Fibroblast of gingiva (primary cell): ENCODE measurements around the gene HMCN2.
"Not testable (repeated sequence)": the region's sequence is repeated elsewhere in the genome, so short reads cannot be mapped to it uniquely, and the experiment has no call there.

Experiments
- DNase-seq: peaks from one replicate; pipeline ENCODE4 v3.0.0-alpha.2; 2011; ENCODE audit warnings: low read depth

Gene HMCN2

DNA sequence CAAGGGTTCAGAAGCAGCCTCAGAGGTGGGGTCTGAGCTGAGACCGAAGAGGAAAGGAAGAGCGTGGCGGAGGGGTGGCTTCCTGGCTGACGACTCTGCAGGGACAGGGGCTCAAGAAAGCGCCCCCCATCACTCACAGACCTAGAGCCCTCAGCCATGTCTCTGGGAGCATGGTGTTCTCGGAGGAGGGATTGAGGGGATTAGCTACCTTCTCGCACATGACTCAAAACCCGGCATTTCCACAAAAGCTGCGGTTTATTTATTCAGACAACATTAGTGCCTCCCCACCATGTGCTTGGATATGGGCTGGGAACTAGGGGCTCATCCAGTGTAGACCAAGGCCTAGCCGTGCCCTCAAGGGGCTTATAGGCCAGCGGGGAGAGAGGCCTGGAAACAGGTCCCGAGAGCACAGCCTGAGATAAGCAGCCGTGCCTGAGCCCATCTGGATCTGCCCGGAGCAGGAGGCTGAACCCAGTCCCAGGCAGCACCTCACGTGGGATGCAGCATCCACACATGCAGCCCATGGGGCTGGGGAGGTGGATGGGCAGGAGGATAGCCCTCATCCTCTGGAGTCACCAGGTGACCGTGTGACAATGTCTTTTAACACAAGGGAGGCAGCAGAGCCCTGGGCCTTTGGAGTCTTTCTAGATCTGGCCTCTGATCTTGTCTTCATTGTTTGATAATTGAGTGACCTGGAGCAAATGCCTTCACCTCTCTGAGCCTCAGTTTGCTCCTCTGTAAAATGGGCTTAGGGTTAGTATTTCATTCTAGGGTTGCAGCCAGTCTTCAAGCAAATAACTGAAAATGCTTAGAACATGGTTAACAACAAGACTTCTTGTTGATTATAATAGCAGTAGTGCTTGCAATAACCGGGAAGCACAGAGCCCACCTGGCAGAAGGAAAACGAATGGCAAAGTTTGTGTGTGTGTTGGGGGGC is 878 bp upstream of the HMCN2 start:
- DNase-seq: no peak

- DNase-seq: no peak
Observed at GRCh38 chr9:130266236-130267098, 907 bp downstream of the HMCN2 start.

GRCh38 chr9:130267930-130268329 is 2.4 kb downstream of the HMCN2 start:
- DNase-seq: no peak

DNA sequence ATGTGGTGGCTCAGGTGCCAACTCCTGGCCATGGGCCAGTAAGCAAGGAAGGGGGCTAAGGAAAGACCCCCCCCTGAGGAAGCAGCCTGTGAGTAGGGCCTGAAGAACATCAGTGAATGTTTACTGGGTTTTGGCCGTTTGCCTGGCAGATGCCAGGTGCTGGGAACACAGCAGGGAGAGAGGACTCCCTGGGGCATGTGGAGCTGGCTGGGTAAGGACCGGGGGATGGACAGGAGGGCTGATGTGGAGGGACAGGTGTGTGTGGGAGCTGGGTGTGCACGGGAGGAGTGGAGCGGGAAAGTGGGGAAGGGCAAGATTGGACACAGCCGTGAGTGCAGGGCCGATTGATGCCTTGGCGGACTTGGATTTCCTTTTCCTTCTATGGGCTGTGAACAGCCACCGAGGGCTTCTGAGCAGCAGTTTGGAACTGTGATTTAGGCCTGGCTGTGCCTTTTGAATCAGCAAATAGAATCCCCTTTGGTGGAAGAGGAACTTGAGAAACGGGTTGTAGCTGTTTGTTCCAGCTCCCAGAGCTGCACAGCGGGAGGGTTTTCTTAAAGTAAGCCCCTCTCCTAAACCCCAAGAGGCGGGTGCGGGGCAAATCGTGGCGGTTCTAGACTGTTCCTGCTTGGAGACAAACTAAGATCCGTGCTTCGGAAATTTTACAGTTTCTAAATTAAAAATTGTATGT is 3.1 kb downstream of the HMCN2 start:
- no peak for DNase-seq

- DNase-seq: no peak
Observed at GRCh38 chr9:130271473-130271872, 5.9 kb downstream of the HMCN2 start.

DNA sequence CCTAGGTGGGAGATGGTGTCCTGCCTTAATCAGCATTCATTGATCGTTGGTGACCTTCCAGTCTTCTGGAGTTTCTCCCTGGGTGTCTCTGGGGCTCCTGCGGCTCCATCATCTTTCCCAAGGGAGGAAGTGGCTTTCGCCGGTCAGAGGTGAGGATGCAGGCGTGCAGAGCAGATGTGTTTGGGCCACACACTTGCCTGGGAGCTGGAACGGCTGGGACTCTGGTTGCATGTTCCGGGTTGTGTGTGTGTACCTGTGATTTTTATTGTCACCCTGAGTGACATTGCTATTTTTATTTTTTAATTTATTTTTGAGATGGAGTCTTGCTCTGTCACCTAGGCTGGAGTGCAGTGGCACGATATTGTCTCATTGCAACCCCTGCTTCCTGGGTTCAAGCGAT is 9.6 kb downstream of the HMCN2 start:
- no peak for DNase-seq

GRCh38 chr9:130276121-130276520 is 10.6 kb downstream of the HMCN2 start:
- no peak for DNase-seq

- no peak for DNase-seq
Observed at GRCh38 chr9:130276955-130277354, 11.4 kb downstream of the HMCN2 start.

DNA sequence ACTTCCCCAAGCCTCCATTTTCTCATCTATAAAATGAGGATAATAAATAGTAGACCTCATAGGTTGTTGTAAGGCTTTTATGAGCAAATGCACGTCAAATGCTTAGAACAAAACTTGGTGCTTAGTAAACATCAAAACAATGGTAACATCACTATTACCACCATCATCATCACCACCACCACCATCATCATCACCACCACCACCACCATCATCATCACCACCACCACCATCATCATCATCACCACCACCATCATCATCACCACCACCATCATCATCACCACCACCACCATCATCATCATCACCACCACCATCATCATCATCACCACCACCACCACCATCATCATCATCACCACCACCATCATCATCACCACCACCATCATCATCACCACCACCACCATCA is 12.0 kb downstream of the HMCN2 start:
- not testable (repeated sequence) for DNase-seq

GRCh38 chr9:130283539-130284248 is 18.1 kb downstream of the HMCN2 start:
- no peak for DNase-seq

DNA sequence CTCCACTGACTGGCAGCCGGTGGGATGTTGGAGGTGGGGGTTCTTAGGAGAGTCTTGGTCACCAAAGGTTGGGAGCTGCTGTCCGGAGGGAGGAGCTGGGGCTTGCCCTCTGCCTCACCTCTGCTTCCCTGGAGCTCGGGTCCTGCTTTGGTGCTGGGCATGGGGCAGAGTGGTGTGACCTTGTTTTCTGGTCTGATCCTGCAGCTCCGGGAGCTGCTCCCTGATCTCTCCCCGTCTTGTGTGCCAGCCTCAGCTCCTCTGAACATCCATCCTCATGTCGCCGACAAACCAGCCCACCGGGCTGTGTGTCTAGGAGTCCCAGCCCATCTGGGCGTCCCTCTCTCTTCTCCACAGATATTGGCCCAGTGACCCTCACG is 18.7 kb downstream of the HMCN2 start:
- no peak for DNase-seq

- DNase-seq: no peak
Observed at GRCh38 chr9:130284690-130285089, 19.1 kb downstream of the HMCN2 start.

- no peak for DNase-seq
Observed at GRCh38 chr9:130285271-130285670, 19.7 kb downstream of the HMCN2 start.

- no peak for DNase-seq
Observed at GRCh38 chr9:130286072-130286770, 20.7 kb downstream of the HMCN2 start.

GRCh38 chr9:130286781-130287428 is 21.3 kb downstream of the HMCN2 start:
- no peak for DNase-seq

- DNase-seq: no peak
Observed at GRCh38 chr9:130287736-130288135, 22.2 kb downstream of the HMCN2 start.

DNA sequence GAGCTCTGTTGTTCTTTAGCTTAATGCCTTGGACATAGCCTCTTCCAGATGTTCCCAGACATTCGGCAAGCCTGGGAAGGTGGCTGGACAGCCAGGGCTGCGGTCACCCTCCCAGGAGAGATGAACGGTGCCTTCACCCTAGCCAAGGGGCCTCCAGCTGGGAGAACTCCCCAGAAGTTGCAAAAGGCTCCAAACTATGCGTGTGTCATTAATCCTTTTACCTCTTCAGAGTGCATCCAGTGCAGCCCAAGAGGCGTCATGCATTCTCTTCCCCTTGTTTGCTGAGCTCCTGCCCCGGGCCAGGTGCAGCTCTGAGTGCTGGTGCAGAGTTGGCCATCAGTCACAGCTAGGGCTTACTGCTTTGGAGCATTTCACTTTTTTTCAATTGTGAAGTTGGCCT is 22.8 kb downstream of the HMCN2 start:
- DNase-seq: no peak

DNA sequence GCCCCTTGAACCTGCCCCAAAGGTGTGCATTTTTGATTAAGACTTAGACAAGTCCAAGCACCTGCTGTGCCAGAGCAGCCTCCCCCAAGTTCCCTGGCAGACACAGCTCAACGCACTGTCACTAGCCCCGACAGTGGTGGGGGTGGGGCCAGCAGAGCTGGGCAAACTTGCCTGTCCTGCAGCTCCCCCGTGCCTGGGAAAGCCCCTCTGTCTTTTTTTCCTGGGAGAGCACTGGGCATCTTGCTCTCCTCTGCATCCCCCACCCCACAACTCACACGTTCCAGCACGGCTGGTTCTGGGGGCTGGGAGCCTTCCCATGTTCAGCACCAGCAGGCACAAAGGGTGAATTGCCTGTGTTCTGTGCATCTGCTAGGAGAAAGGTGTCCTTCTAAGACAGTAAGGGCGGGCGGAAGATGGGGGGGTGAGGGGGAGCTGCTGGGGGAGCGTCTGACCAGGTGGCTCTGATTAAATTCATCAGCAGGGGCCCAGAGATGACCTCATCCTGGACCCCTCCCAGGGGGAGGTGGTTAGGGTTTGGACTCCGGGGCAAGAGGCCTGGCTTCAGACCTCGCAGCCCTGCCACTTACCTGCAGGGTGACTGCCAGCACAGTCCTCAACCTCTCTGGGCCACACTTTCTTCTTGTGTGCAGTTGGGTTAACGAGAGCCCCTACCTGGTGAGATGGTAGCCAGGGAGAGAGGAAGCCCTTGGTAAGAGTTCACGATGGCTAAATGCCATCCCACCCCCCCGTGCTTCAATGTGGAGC is 23.5 kb downstream of the HMCN2 start:
- no peak for DNase-seq

DNA sequence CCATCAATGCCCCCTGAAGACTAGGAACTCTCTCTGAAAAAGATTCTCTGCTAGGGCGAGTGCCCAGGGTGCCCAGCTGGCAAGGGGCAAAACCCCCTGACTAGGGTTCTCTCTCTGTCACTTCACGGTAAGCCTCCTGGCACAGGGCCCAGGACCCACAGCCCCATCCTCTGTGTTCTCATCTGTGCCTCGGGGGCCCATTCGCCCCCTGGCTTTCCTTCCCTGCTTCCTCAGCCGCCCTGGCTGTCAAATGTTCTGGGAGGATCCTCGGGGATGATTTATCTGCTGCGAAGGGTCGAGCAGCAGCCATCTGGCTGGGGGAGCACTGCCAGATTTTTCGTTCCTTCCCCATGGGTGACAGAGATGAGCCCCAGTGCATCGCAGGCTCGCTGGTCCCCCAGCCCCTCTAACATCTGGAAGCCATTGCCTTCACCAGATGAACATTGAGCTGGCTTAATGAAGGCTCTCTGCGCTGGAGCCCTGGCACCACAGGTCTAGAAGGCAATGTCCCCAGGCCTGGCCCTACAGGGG is 24.2 kb downstream of the HMCN2 start:
- no peak for DNase-seq
